Heart left ventricle (tissue), 16 donors: Measurements from ENCODE around the gene GRIP1. TPM values are rescaled to one million over a fixed set of nuclear protein-coding genes. Genes with fewer than 3 reads are reported as not detected.

Experiments
- ATAC-seq, 4 donors: fragments of 200-7000 bp; cut with Tn5 transposase; one replicate each; pipeline ENCODE4 v1.9.1; 2020 to 2022; ENCODE audit warnings: moderate library complexity in 4 of 4, mild to moderate bottlenecking in 3 of 4, moderate number of reproducible peaks in 1 of 4
- DNase-seq, 5 donors: peaks; one replicate each; pipeline ENCODE4 v3.0.0-alpha.2; 2020
- H3K27ac ChIP-seq, 12 donors: fragments of 200-600 bp; sonication (generic) in 4 of 12; one replicate each; pipeline versions ENCODE4 v1.5.0 to v1.8.0; 2016 to 2022; ENCODE audit warnings: mild to moderate bottlenecking in 2 of 12
- H3K27me3 ChIP-seq, 9 donors: fragments of 200-600 bp; sonication (generic) in 2 of 9; one replicate each; pipeline versions ENCODE4 v1.5.1 to v1.8.0; 2016 to 2022; ENCODE audit warnings: mild to moderate bottlenecking in 3 of 9
- H3K36me3 ChIP-seq, 9 donors: fragments of 200-600 bp; sonication (generic) in 2 of 9; one replicate each; pipeline versions ENCODE4 v1.5.0 to v1.8.0; 2018 to 2022; ENCODE audit warnings: mild to moderate bottlenecking in 2 of 9
- H3K4me1 ChIP-seq, 12 donors: fragments of 200-600 bp; sonication (generic) in 4 of 12; one replicate each; pipeline versions ENCODE4 v1.5.0 to v1.8.0; 2016 to 2022; ENCODE audit warnings: mild to moderate bottlenecking in 3 of 12
- H3K4me3 ChIP-seq, 12 donors: fragments of 200-600 bp; sonication (generic) in 4 of 12; one replicate each; pipeline versions ENCODE4 v1.5.0 to v1.8.0; 2017 to 2022; ENCODE audit warnings: mild to moderate bottlenecking in 9 of 12, moderate library complexity in 4 of 12
- H3K9me3 ChIP-seq, 12 donors: fragments of 200-600 bp; sonication (generic) in 4 of 12; one replicate each; pipeline versions ENCODE4 v1.5.0 to v1.8.0; 2016 to 2022; ENCODE audit warnings: mild to moderate bottlenecking in 1 of 12
- CTCF ChIP-seq, 12 donors: fragments of 200-600 bp; sonication (generic) in 4 of 12; IDR thresholded peaks; one replicate each; pipeline versions ENCODE4 v1.5.0 to v1.8.0; 2018 to 2022; ENCODE audit warnings: antibody characterized with exemption in 12 of 12, mild to moderate bottlenecking in 5 of 12
- POLR2A ChIP-seq, 2 donors: fragments of 450-650 bp; IDR thresholded peaks; one replicate each; pipeline ENCODE4 v1.6.1; 2017; ENCODE audit warnings: antibody characterized with exemption in 2 of 2, mild to moderate bottlenecking in 2 of 2, moderate library complexity in 2 of 2
- WGBS, 4 donors: extraction: QIAGEN DNeasy Blood & Tissue Kit in 2 of 4; methylation state at CpG; one replicate each; pipeline versions ENCODE4 v1.1.5 to v1.1.7; 2013 to 2018; 5-methylcytosine and 5-hydroxymethylcytosine counted together
- intact Hi-C, 10 donors: fragments of 100-400 bp; cut with DNase I; formaldehyde crosslinking; loops; one replicate each; pipeline versions ENCODE4 v1.11.1 to v1.14.2; 2022
- polyA plus RNA-seq, 2 donors: library from polyadenylated mRNA; stranded (reverse); fragments of 200-250 nt; gene quantifications; one replicate each; pipeline ENCODE4 v1.2.3, GENCODE V29; 2013
- total RNA-seq, 9 donors: library from RNA; depleted of rRNA in 2 of 9; stranded (reverse); fragments of >200 nt in 2 of 9; fragmentation: NEBNext Ultra II Directional in 3 of 9; extraction: Animal tissue kit (Norgen Biotek cat#: 25700) in 3 of 9; gene quantifications; one replicate each; pipeline versions ENCODE4 v1.1.0 to v1.2.4, GENCODE V29; 2016 to 2023
- donor health status: ischemic (EF 13 %, LVEDD 7.1; RV severe dilation, severe dysfunction).
- donor health status: healthy with polysubstance abuse.
- donor health status: DM: no; HTN: yes; CAD: no.
- donor health status: DM: no; HTN: no; CAD: no.
- donor health status: ischemic (EF 25% LVEDD 6.9; RV normal size, moderate dysfunction).
- donor health status: ischemic (EF 25% LVEDD 5.7; RV mildly dilated, moderate dysfunction).
- donor health status: healthy.
- donor health status: DM: yes; HTN: yes; CAD: no.
- donor health status: ischemic (EF 35%, LVEDD 5.7; RV mildly dilated, moderate dysfunction).
- donor health status: nonischemic (EF 11% LVEDD 7.7; RV severe dilation, severe dysfunction).
- donor health status: DM: yes; HTN: yes; CAD: no.
- donor health status: PGD.
- donor health status: ischemic (EF 29% LVEDD 5.4; RV normal size, mild dysfunction).
- donor health status: nonischemic (EF 23%, LVEDD 6.1; RV moderate dilation, normal function).

The GRIP1 gene
- total and polyA plus RNA-seq, 11 donors: 0.30 to 8.4 (median 1.5) TPM

GRCh38 chr12:66365718-66366490 lies 313.0 kb downstream of the GRIP1 start:
- Histone ChIP-seq H3K9me3 (no peaks in the 10 kb centered on the region), H3K27ac (no peak overlapping the region), H3K4me3 (no peak overlapping the region), H3K27me3 (no peaks in the 10 kb centered on the region), H3K4me1 (peaks cover 0 to 7% (median 0%) of the 10 kb centered on the region in 12 donors), H3K36me3 (no peaks in the 10 kb centered on the region)
- WGBS, 4 donors: 59 to 82% (median 68%) methylated on average over 3 of the region's 3 CpGs
- DNase-seq (no peak), ATAC-seq (no peak)
- intact Hi-C loops: no loop called here
- TF ChIP-seq CTCF (IDR thresholded peaks at IDR 0.05): no peak
- no peak for TF ChIP-seq POLR2A (IDR thresholded peaks at IDR 0.05)

GRCh38 chr12:66361703-66362102 lies 317.2 kb downstream of the GRIP1 start:
- intact Hi-C loops: no loop called here
- ATAC-seq: no peak
- 74 to 87% (median 85%) methylated on average over 4 of the region's 4 CpGs for WGBS, 4 donors

GRCh38 chr12:66359300-66359699 lies 319.6 kb downstream of the GRIP1 start:
- H3K4me3 ChIP-seq: no peak overlapping the region
- H3K27me3 ChIP-seq: no peaks in the 10 kb centered on the region
- H3K36me3 ChIP-seq: no peaks in the 10 kb centered on the region
- H3K27ac ChIP-seq: no peak overlapping the region
- TF ChIP-seq CTCF (IDR thresholded peaks at IDR 0.05) (no peak), POLR2A (IDR thresholded peaks at IDR 0.05) (no peak)
- no peak for DNase-seq
- H3K9me3 ChIP-seq: no peaks in the 10 kb centered on the region
- H3K4me1 ChIP-seq: no peaks in the 10 kb centered on the region
- ATAC-seq: no peak
- intact Hi-C loops: loop anchor here in 1 of 10 donors (10.0 kb wide), 1 partner anchor 506 kb away; no protein-coding TSS in a partner anchor

More at GRCh38 chr12:66361703-66362102, 317.2 kb downstream of the GRIP1 start:
- no peak for TF ChIP-seq CTCF (IDR thresholded peaks at IDR 0.05)
- no peak for TF ChIP-seq POLR2A (IDR thresholded peaks at IDR 0.05)
- Histone ChIP-seq H3K27me3 (no peaks in the 10 kb centered on the region), H3K4me1 (peaks cover 0 to 7% (median 0%) of the 10 kb centered on the region in 12 donors), H3K9me3 (no peaks in the 10 kb centered on the region), H3K36me3 (no peaks in the 10 kb centered on the region), H3K4me3 (no peak overlapping the region), H3K27ac (no peak overlapping the region)
- no peak for DNase-seq

- intact Hi-C loops: loop anchor here in 3 of 10 donors (5.0 to 10.0 kb wide), 3 partner anchors 53 to 511 kb away; no protein-coding TSS in a partner anchor
Measured at GRCh38 chr12:66354291-66354690, 324.6 kb downstream of the GRIP1 start.

More at GRCh38 chr12:66354291-66354690, 324.6 kb downstream of the GRIP1 start:
- H3K36me3 ChIP-seq: peaks cover 0 to 13% (median 0%) of the 10 kb centered on the region in 9 donors
- 70 to 79% (median 74%) methylated on average over 6 of the region's 6 CpGs for WGBS, 4 donors
- DNase-seq (no peak), ATAC-seq (no peak)
- no peaks in the 10 kb centered on the region for H3K9me3 ChIP-seq
- no peak for TF ChIP-seq POLR2A (IDR thresholded peaks at IDR 0.05)
- no peak for TF ChIP-seq CTCF (IDR thresholded peaks at IDR 0.05)
- H3K4me1 ChIP-seq: no peaks in the 10 kb centered on the region
- no peaks in the 10 kb centered on the region for H3K27me3 ChIP-seq
- no peak overlapping the region for H3K27ac ChIP-seq
- H3K4me3 ChIP-seq: no peak overlapping the region
